ENCODE results near the gene ARTN. TPM values are rescaled to one million over a fixed set of nuclear protein-coding genes. Genes with fewer than 3 reads are reported as not detected.

Gene ARTN
- total RNA-seq, 1 donor from 2014 or later, result 8.7 TPM

DNA sequence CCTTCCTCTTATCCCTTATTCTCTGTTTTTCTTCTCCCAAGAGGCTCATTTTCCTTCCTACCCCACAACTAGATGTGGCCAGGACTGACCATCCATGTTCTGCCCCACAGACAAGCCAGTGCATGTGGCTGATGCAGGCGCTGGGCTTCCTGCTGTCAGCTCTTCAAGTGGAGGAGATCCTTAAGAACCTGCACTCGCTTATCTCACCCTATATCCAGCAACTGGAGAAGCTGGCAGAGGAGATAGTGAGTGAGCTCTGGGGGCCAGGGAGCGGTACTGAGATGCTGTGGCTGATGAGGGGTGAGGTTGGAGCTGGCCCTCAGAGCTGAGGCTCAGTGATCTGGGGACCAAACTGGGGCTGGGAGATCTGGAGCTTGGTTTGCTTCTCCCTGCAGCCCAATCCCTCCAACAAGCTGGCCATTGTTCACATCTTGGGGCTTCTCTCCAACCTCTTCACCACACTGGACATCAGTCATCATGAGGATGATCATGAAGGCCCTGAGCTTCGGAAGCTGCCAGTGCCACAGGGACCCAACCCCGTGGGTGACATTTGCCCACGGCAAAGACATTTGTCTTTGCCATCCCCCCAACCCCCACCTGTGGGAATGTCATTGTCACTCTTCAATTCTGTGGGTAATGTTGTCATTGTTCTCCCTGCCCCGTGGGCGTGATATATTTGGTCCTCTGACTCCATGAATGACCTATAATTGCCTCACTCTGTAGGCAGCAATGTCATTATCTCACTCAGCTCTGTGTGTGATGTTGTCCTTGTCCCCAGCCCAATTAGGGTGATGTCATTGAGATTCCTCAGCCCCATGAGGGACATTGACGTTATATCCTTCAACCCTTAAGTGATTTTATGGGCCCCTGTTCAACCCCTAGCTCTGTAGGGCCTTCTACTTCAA is 25.0 kb downstream of the ARTN start:
- no peaks in the 10 kb centered on the region for H3K27me3 ChIP-seq (ENCODE audit: control insufficient read depth, insufficient read depth, low read length)
- no peak overlapping the region for H3K4me3 ChIP-seq (ENCODE audit: low read depth, low read length)
- FAIRE-seq, result peak; percentile 52
- H3K36me3 ChIP-seq (ENCODE audit: control insufficient read depth, insufficient read depth, low read length), result peaks cover 20% of the 10 kb centered on the region
- DNase-seq (ENCODE audit: low read depth), result no peak
- no peak for TF ChIP-seq CTCF (IDR thresholded peaks at IDR 0.05; ENCODE audit: insufficient read depth, low read length, severe bottlenecking)

DNA sequence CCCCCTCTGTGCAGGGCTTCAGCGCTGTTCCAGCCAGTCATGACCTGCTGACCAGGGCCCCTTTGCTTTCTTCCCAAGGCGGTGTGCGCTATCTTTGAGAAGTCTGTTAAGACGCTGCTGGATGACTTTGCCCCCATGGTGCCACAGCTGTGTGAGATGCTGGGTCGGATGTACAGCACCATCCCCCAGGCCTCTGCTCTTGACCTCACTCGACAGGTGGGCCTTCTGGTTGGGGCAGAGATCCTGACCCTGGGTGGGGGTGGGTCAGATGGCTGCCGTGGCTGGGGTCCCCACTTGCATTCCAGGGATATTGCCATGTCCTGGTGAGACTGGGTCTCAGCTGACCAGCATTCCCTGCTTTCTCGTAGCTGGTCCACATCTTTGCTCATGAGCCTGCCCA is 27.2 kb downstream of the ARTN start:
- DNase-seq (ENCODE audit: low read depth) (no peak), FAIRE-seq (no peak)
- no peak for TF ChIP-seq CTCF (IDR thresholded peaks at IDR 0.05; ENCODE audit: insufficient read depth, low read length, severe bottlenecking)
- H3K27me3 ChIP-seq (ENCODE audit: control insufficient read depth, insufficient read depth, low read length), result no peaks in the 10 kb centered on the region
- no peak overlapping the region for H3K4me3 ChIP-seq (ENCODE audit: low read depth, low read length)
- peaks cover 23% of the 10 kb centered on the region for H3K36me3 ChIP-seq (ENCODE audit: control insufficient read depth, insufficient read depth, low read length)

DNA sequence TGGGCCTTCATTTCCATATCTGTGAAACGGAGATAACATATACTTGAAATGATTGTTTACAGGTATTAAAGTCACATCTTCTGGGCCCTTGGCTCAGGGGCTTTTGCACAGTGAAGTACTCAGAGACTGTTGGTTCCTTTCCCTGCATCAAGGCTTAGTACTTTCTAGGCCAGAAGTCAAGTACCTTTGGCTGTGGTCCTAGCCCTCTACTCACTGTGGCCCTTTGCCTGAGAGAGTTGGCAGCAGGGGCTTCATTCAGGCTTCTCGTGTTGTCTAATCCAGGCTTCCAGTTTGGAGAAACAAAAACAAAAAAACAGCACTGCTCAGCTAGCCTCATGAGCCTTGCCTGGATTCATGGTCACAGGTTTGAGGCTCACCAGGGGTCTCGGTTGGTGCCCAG is 28.1 kb downstream of the ARTN start:
- DNase-seq (ENCODE audit: low read depth) (no peak), FAIRE-seq (no peak)
- TF ChIP-seq CTCF (IDR thresholded peaks at IDR 0.05; ENCODE audit: insufficient read depth, low read length, severe bottlenecking), result no peak
- Histone ChIP-seq H3K4me3 (ENCODE audit: low read depth, low read length) (no peak overlapping the region), H3K36me3 (ENCODE audit: control insufficient read depth, insufficient read depth, low read length) (peaks cover 25% of the 10 kb centered on the region), H3K27me3 (ENCODE audit: control insufficient read depth, insufficient read depth, low read length) (no peaks in the 10 kb centered on the region)

DNA sequence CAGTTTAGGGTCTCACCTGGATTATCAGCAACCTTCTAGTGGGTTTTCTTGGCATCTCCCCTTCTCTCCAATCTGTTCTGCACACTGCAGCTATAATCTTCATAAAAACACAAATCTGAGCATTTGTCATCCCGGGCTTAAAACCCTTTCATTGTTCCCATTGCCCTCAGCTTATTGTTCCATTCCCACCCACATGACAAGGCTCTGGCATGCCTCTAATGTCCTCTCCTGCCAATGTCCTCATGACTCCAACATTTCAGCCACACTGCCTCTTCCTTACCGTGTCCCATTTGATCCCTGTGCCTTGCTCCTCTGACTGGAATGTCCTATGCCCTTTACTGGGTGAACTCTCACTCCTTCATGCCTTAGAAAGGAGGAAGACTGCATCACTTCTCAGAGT is 28.7 kb downstream of the ARTN start:
- Histone ChIP-seq H3K4me3 (ENCODE audit: low read depth, low read length) (no peak overlapping the region), H3K36me3 (ENCODE audit: control insufficient read depth, insufficient read depth, low read length) (peaks cover 25% of the 10 kb centered on the region), H3K27me3 (ENCODE audit: control insufficient read depth, insufficient read depth, low read length) (no peaks in the 10 kb centered on the region)
- DNase-seq (ENCODE audit: low read depth) (no peak), FAIRE-seq (no peak)
- no peak for TF ChIP-seq CTCF (IDR thresholded peaks at IDR 0.05; ENCODE audit: insufficient read depth, low read length, severe bottlenecking)

- FAIRE-seq (peak; percentile 43), DNase-seq (ENCODE audit: low read depth) (no peak)
- Histone ChIP-seq H3K36me3 (ENCODE audit: control insufficient read depth, insufficient read depth, low read length) (peaks cover 26% of the 10 kb centered on the region), H3K27me3 (ENCODE audit: control insufficient read depth, insufficient read depth, low read length) (no peaks in the 10 kb centered on the region), H3K4me3 (ENCODE audit: low read depth, low read length) (no peak overlapping the region)
- no peak for TF ChIP-seq CTCF (IDR thresholded peaks at IDR 0.05; ENCODE audit: insufficient read depth, low read length, severe bottlenecking)
These were observed 29.4 kb downstream of the ARTN start for GRCh38 chr1:43963006-43963405.

Measured in bronchial epithelial cell (primary cell).